NCI-H146 treated with DMSO at 0.1 percent for 48 hours (cell line): ENCODE results near the gene ERVH48-1.
"Not testable (repeated sequence)": the region's sequence is repeated elsewhere in the genome, so short reads cannot be mapped to it uniquely, and the experiment has no call there.

Source experiments
- DNase-seq: peaks from one replicate; lab custom pipeline; 2025; ENCODE audit not compliant: unreplicated experiment; lab: John Stamatoyannopoulos, UW

Gene ERVH48-1

DNA sequence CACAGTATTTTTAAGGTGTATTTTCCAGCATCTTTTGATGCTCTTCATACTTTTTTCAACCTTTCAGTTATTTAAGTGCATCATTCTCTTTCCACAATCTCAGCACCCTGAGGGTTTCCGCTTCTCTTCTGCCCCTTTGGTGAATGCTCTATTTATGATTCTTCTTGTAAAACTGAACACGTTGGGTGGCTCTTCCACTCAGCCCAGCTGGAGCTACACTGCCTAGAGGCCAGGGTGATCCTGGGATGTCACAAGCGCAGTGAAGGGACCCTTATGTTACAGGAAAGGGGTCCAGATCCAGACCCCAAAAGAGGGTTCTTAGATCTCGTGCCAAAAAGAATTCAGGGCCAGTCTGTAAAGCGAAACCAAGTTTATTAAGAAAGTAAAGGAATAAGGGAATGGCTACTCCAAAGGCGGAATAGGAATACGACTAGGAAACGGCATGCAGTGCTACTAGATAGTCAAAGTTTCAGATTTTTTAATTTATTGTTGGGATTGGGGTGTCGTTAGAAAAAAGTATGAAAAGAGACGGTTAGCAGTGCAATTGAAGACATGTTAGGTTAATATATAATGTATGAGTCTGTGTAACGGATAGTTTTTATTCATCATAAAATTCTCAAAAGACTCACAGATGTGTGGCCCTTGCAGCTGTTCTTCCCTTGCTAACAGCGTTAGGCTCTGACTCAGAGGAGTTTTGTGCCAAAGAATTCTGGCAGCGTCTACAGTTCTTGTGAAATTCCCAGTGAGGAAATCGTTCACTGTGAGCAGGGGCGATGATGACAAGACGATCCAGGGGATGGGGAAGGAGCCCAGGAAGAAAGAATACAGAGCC is 14.4 kb upstream of the ERVH48-1 start:
- no peak for DNase-seq

DNA sequence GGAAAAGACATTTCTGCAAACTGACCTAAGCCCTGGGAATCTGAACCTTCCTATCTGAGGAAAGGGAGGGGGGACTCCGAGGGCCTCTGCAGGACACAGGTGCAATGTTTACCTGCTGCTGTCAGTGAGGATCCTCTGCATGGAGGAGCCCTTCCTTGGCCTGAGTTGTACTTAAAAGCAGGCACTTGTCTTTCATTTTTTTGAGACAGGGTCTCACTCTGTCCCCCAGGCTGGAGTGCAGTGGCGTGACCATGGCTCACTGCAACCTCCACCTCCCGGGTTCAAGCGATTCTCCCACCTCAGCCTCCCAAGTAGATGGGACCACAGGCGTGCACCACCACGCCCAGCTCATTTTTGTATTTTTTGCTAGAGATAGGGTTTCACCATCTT is 13.2 kb upstream of the ERVH48-1 start:
- DNase-seq, result not testable (repeated sequence)

- DNase-seq, result no peak
Measured at GRCh38 chr21:42937960-42938605, 12.7 kb upstream of the ERVH48-1 start.

DNA sequence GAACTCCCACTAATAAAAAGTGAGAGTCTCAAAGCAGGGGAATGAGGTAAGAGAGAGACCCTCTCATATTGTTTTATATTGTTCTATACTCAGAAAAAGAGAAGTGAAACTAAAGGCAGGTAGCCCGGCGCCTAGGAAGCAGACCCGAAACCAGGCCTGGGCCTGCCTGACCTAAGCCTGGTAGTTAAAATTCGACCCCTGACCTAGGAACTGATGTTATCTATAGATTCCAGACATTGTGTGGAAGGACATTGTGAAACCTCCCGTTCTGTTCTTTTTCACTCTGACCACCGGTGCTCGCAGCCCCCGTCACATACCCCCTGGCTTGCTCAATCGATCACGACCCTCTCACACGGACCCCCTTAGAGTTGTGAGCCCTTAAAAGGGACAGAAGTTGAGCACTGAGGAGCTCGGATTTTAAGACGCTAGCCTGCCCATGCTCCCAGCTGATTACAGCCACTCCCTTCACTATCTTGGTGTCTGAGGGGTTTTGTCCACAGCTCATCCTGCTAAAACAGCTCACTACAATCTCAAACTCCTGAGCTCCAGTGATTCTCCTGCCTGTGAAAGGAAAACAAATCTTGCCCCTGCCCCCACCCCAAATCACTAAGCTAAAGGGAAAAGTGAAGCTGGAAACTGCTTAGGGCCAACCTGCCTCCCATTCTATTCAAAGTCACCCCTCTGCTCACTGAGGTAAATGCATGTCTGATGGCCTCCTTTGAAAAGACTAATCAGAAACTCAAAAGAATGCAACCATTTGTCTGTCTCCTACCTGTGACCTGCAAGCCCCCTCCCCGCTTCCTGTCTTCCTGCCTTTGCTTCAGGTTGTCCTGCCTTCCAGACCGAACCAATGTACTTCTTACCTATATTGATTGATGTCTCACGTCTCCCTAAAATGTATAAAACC is 11.9 kb upstream of the ERVH48-1 start:
- not testable (repeated sequence) for DNase-seq

GRCh38 chr21:42936360-42936759 is 10.9 kb upstream of the ERVH48-1 start:
- not testable (repeated sequence) for DNase-seq

GRCh38 chr21:42933973-42934372 is 8.5 kb upstream of the ERVH48-1 start:
- DNase-seq, result not testable (repeated sequence)

GRCh38 chr21:42933137-42933970 is 7.9 kb upstream of the ERVH48-1 start:
- DNase-seq, result not testable (repeated sequence)

DNA sequence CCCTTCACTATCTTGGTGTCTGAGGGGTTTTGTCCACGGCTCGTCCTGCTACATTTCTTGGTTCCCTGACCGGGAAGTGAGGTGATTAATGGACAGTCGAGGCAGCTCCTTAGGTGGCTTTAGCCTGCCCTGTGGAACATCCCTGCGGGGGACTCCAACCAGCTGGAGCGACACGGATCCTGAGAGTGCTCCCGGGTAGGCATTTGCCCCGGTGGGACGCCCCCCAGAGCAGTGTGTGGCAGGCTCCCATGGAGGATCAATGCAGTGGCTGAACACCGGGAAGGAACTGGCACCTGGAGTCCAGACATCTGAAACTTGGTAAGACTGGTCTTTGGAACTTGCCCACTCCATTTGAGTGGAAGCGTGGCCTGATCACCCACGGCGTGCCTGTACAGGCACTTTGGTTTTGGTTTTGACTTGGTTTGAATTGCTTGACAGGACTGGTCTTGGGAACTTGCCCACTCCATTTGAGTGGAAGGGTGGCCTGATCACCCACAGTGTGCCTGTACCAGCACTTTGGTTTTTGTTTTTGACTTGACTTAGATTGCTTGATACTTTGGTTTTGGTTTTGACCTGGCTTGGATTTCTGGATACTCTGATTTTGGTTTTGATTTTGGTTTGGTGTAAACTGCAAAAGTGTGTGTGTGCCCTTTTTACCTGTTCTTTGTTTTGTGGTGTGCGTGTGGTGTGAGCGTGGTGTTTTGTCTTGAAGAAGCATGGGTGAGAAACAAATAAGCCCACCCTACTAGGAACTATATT is 7.1 kb upstream of the ERVH48-1 start:
- not testable (repeated sequence) for DNase-seq

DNA sequence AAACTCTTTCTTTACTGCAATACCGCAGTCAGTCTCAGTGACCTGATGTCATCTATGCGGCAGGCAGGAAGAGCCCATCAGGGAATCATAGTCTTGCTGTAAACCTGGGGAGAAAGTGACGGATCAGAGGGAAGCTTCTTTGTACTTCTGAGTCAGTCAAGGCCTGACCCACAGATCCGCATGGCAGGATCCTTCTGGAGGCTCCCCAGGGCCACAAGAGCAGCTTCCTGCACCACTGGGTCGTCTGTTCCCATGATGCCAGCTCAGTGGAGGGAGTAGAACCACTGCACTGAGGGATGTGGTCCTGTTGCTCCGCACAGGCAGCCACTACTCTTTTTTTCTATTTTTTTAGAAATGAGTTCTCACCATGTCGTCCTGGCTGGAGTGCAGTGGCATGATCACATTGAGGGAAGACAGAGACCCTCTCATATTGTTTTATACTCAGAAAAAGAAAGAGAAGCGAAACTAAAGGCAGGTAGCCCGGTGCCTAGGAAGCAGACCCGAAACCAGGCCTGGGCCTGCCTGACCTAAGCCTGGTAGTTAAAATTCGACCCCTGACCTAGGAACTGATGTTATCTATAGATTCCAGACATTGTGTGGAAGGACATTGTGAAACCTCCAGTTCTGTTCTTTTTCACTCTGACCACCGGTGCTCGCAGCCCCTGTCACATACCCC is 6.3 kb upstream of the ERVH48-1 start:
- no peak for DNase-seq

- DNase-seq, result no peak
Measured at GRCh38 chr21:42929969-42930368, 4.5 kb upstream of the ERVH48-1 start.

GRCh38 chr21:42927474-42928200 is 2.2 kb upstream of the ERVH48-1 start:
- not testable (repeated sequence) for DNase-seq

DNA sequence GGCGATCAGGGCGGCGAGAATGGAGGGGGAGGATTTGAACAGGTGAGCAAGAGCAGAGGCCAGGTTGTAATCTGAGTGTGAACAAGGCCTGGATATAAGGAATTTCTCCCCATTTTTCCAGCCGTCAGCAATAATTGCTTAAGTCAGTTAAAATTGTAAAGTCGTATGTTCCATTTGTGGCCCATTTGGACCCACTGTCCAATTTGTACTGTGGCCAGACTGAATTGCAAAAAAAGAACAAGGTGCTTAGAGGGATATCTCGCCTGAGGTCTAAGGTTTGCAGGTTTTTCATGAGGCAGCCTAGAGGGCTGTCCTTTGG is 1.0 kb downstream of the ERVH48-1 start:
- no peak for DNase-seq

DNA sequence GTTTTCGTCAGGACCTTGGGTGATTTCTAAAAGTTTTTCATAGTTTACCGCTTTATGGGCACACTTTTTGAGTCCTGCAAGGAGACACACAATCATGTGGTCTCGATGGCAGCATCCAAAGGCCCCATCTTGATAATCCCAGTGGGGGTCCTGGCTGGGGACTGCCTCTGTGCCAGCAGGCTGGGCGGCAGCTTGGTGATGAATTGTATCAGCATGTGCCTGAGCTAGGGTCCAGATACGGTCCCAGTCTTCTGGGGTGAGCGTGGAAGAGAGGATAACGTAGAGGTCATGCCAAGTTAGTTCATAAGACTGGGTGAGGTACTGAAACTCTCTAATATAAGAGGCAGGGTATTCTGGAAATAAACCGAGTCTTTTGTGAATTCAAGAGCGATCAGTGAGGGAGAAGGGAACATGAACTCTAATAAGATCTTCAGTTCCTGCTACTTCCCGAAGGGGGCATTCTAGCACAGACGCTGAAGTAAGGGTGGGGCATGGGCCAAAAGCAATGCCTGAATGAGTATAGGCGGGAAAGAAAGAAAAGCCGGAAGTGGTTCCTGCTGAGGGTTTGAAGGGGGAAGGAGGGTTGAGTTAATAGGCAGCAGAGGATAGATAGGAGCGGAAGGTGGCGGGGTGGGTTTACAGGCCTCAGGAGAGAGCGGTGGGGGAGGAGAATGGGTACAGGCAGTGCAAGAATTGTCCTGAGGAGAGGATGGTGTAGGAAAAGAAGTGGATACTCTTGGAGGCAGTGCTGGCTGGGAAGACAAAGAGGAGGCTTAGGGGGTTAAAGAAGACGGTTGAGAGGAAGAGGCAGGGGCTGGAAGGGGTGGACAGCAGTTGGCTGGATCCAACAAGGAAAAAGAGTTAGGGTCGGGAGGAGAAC is 1.6 kb downstream of the ERVH48-1 start:
- DNase-seq, result peak; percentile 84

DNA sequence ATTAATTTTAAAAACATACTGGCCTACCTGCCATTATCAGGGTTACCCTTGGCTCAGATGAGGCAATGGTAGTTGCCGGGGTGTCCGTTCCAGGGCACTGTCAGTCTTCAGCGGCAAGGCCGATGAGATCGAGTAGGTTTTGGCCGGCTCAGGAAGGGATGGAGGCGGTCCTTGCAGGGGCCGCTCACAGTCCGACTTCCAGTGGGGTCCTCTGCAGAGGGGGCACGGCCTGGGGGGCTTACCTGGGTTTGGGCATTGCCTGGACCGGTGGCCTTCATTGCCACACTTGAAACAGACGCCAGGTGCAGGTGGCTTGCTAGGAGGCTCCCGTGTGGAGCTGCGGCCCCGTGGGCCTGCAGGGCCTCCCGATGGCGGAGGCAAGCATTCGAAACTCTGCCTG is 2.5 kb downstream of the ERVH48-1 start:
- no peak for DNase-seq

DNA sequence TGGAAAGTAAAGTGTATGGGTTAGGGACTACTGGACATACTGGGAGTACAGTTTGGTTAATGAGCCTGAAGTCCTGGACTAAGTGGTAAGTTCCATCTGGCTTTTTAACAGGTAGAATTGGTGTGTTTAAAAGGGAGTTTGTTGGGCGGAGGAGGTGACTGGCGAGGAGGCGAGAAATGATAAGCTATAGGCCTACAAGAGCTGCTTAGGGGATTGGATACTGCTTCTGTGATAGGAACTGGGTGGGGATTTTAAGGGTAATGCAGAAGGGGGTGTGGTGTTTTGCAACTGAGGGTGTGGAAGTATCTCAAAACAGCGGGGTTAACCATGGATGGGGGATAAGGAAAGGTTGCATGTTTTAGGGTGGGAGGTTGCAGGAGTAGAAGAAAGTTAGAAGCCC is 3.5 kb downstream of the ERVH48-1 start:
- no peak for DNase-seq

GRCh38 chr21:42918291-42918690 is 7.1 kb downstream of the ERVH48-1 start:
- peak; percentile 70 for DNase-seq

GRCh38 chr21:42913476-42913875 is 12.0 kb downstream of the ERVH48-1 start:
- DNase-seq, result no peak

DNA sequence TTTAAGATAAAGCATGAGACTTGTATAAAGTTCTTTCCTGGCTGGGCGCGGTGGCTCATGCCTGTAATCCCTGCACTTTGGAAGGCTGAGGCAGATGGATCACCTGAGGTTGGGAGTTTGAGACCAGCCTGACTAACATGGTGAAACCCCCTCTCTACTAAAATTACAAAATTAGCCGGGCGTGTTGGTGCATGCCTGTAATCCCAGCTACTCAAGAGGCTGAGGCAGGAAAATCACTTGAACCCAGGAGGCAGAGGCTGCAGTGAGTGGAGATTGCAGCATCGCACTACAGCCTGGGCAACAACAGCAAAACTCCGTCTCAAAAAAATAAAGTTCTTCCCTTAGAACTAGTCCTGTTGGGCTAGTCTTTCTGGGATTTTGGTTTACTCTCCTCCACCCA is 13.5 kb downstream of the ERVH48-1 start:
- not testable (repeated sequence) for DNase-seq
